ENCODE measurements around the gene CRTAC1.
"Not testable (repeated sequence)": the region's sequence is repeated elsewhere in the genome, so short reads cannot be mapped to it uniquely, and the experiment has no call there.

CRTAC1 gene

GRCh38 chr10:97867220-97867800 lies 163.1 kb downstream of the CRTAC1 start:
- DNase-seq, result no peak

GRCh38 chr10:97866524-97867219 lies 163.7 kb downstream of the CRTAC1 start:
- no peak for DNase-seq

- no peak for DNase-seq
Observed at GRCh38 chr10:97865488-97865887, 164.9 kb downstream of the CRTAC1 start.

- no peak for DNase-seq
Observed at GRCh38 chr10:97863808-97864207, 166.6 kb downstream of the CRTAC1 start.

- no peak for DNase-seq
Observed at GRCh38 chr10:97861924-97862323, 168.5 kb downstream of the CRTAC1 start.

GRCh38 chr10:97861097-97861750 lies 169.2 kb downstream of the CRTAC1 start:
- DNase-seq, result peak; percentile 88 to 90 (median 89)

- DNase-seq, result peak; percentile 87 to 90 (median 89)
Observed at GRCh38 chr10:97858001-97858439, 172.4 kb downstream of the CRTAC1 start.

- peak; percentile 25 to 51 (median 47) for DNase-seq
Observed at GRCh38 chr10:97854743-97855142, 175.7 kb downstream of the CRTAC1 start.

GRCh38 chr10:97852840-97853405 lies 177.5 kb downstream of the CRTAC1 start:
- DNase-seq, result peak in 1 of 3 donors; percentile 25

GRCh38 chr10:97852277-97852676 lies 178.1 kb downstream of the CRTAC1 start:
- no peak for DNase-seq

GRCh38 chr10:97851341-97852001 lies 178.9 kb downstream of the CRTAC1 start:
- peak; percentile 77 to 81 (median 77) for DNase-seq

GRCh38 chr10:97850446-97850845 lies 180.0 kb downstream of the CRTAC1 start:
- DNase-seq, result peak; percentile 36 to 66 (median 51)

- DNase-seq, result peak; percentile 35 to 70 (median 51)
Observed at GRCh38 chr10:97849687-97850402, 180.6 kb downstream of the CRTAC1 start, which contains the start of gene GOLGA7B. Gene GOLGA7B (plus strand): TSS chr10:97849843. CDS start chr10:97850304, 461 bp downstream.

GRCh38 chr10:97849103-97849686 lies 181.2 kb downstream of the CRTAC1 start:
- DNase-seq, result no peak

GRCh38 chr10:97844678-97845077 lies 185.7 kb downstream of the CRTAC1 start:
- DNase-seq, result no peak

GRCh38 chr10:97843972-97844371 lies 186.4 kb downstream of the CRTAC1 start:
- DNase-seq, result not testable (repeated sequence)

GRCh38 chr10:97843281-97843671 lies 187.1 kb downstream of the CRTAC1 start:
- peak; percentile 39 to 68 (median 52) for DNase-seq

GRCh38 chr10:97842656-97843280 lies 187.7 kb downstream of the CRTAC1 start:
- peak; percentile 42 to 52 (median 42) for DNase-seq

- not testable (repeated sequence) for DNase-seq
Observed at GRCh38 chr10:97842114-97842513, 188.3 kb downstream of the CRTAC1 start.

GRCh38 chr10:97841166-97841565 lies 189.3 kb downstream of the CRTAC1 start:
- not testable (repeated sequence) for DNase-seq

- DNase-seq, result peak in 1 of 3 donors; percentile 20
Observed at GRCh38 chr10:97838091-97838490, 192.3 kb downstream of the CRTAC1 start.
